Coronary artery (tissue), 2 donors: ENCODE measurements around the gene QRFP.

Experiments
- DNase-seq: peaks from one replicate; pipeline ENCODE4 v3.0.0-alpha.2; 2017; ENCODE audit warnings: low spot score
- H3K27ac ChIP-seq, 2 donors: fragments of 200-600 bp; sonication (generic); one replicate each; pipeline ENCODE4 v1.5.1; 2016 to 2019
- H3K4me3 ChIP-seq: fragments of 200-600 bp; sonication (generic); 2 replicates; pipeline ENCODE4 v1.5.1; 2016; ENCODE audit warnings: mild to moderate bottlenecking, moderate library complexity
- CTCF ChIP-seq: fragments of 200-600 bp; sonication (generic); IDR thresholded peaks from one replicate; pipeline ENCODE4 v1.5.1; 2019; ENCODE audit warnings: antibody characterized with exemption

Gene QRFP

GRCh38 chr9:130896233-130897014 is at the start of gene QRFP:
QRFP (minus strand) TSS chr9:130896812; CDS start chr9:130893838, 2,974 bp downstream.
- no peak for TF ChIP-seq CTCF
- Histone ChIP-seq H3K4me3 (no peak within 1 kb of the TSS), H3K27ac (no peak within 1 kb of the TSS)
- no peak for DNase-seq

GRCh38 chr9:130945173-130945572 is 48.6 kb upstream of the QRFP start:
- no peak for DNase-seq
- Histone ChIP-seq H3K27ac (no peak overlapping the region), H3K4me3 (no peak overlapping the region)
- no peak for TF ChIP-seq CTCF

- no peak for TF ChIP-seq CTCF
- no peak for DNase-seq
- H3K4me3 ChIP-seq: no peak overlapping the region
- H3K27ac ChIP-seq: no peak overlapping the region
Measured at GRCh38 chr9:130944510-130945058, 48.0 kb upstream of the QRFP start.

- H3K4me3 ChIP-seq: no peak overlapping the region
- H3K27ac ChIP-seq: no peak overlapping the region
- TF ChIP-seq CTCF: no peak
- no peak for DNase-seq
Measured at GRCh38 chr9:130943777-130944176, 47.2 kb upstream of the QRFP start.

- no peak for DNase-seq
- no peak overlapping the region for H3K4me3 ChIP-seq
- no peak for TF ChIP-seq CTCF
- no peak overlapping the region for H3K27ac ChIP-seq
Measured at GRCh38 chr9:130943221-130943620, 46.6 kb upstream of the QRFP start.

GRCh38 chr9:130942679-130943078 is 46.1 kb upstream of the QRFP start:
- DNase-seq: no peak
- Histone ChIP-seq H3K4me3 (no peak overlapping the region), H3K27ac (no peak overlapping the region)
- TF ChIP-seq CTCF: no peak

GRCh38 chr9:130942084-130942483 is 45.5 kb upstream of the QRFP start:
- no peak overlapping the region for H3K27ac ChIP-seq
- H3K4me3 ChIP-seq: no peak overlapping the region
- no peak for TF ChIP-seq CTCF
- no peak for DNase-seq
